Psoas muscle (tissue), 8 donors: ENCODE results near the gene SDCBP2. TPM values are rescaled to one million over a fixed set of nuclear protein-coding genes. Genes with fewer than 3 reads are reported as not detected.

Experiments used
- ATAC-seq, 4 donors: fragments of 200-7000 bp; cut with Tn5 transposase; one replicate each; pipeline ENCODE4 v1.9.1; 2020; ENCODE audit warnings: moderate library complexity in 3 of 4, mild to moderate bottlenecking in 2 of 4
- DNase-seq, 2 donors: peaks; one replicate each; pipeline ENCODE4 v3.0.0-alpha.2; 2020
- H3K27ac ChIP-seq: fragments of 200-600 bp; one replicate; pipeline ENCODE4 v1.8.0; 2022
- H3K27me3 ChIP-seq, 3 donors: fragments of 200-600 bp in 1 of 3; one replicate each; pipeline versions ENCODE4 v1.6.1 to v1.8.0; 2013 to 2022; ENCODE audit warnings: low read length in 2 of 3, mild to moderate bottlenecking in 2 of 3, moderate library complexity in 1 of 3; ENCODE audit not compliant: insufficient read depth in 3 of 3
- H3K36me3 ChIP-seq, 2 donors: fragments of 200-600 bp in 1 of 2; one replicate each; pipeline versions ENCODE4 v1.6.1 to v1.8.0; 2013 to 2022; ENCODE audit warnings: low read depth in 1 of 2, mild to moderate bottlenecking in 1 of 2, moderate library complexity in 1 of 2; ENCODE audit not compliant: insufficient read depth in 1 of 2
- H3K4me1 ChIP-seq: fragments of 200-600 bp; one replicate; pipeline ENCODE4 v1.8.0; 2022
- H3K4me3 ChIP-seq: fragments of 200-600 bp; one replicate; pipeline ENCODE4 v1.8.0; 2022; ENCODE audit warnings: mild to moderate bottlenecking
- H3K9me3 ChIP-seq: fragments of 200-600 bp; one replicate; pipeline ENCODE4 v1.8.0; 2022
- WGBS, 3 donors: extraction: QIAGEN DNeasy Blood & Tissue Kit; methylation state at CpG; one replicate each; pipeline versions ENCODE4 v1.1.6 to v1.1.7; 2013; 5-methylcytosine and 5-hydroxymethylcytosine counted together
- intact Hi-C, 2 donors: fragments of 100-400 bp; cut with DNase I; formaldehyde crosslinking; loops; one replicate each; pipeline versions ENCODE4 v1.11.0 to v1.14.2; 2022
- polyA plus RNA-seq, 3 donors: library from polyadenylated mRNA; stranded (reverse); fragments of 200-250 nt; gene quantifications; one replicate each; pipeline ENCODE4 v1.2.3, GENCODE V29; 2013
- total RNA-seq, 4 donors: library from RNA; stranded (reverse); fragmentation: NEBNext Ultra II Directional in 2 of 4; extraction: Animal tissue kit (Norgen Biotek cat#: 25700) in 2 of 4; gene quantifications; one replicate each; pipeline versions ENCODE4 v1.2.1 to v1.2.4, GENCODE V29; 2021 to 2023
- TF ChIP-seq, protein P1 (sequence below): fragments of 200-600 bp; IDR thresholded peaks from one replicate; pipeline ENCODE4 v1.8.0; 2022; ENCODE audit warnings: antibody characterized with exemption
- donor health status: healthy with polysubstance abuse.
- donor health status: DM: no; HTN: no; CAD: no; lungs with moderate emphysema.
- donor health status: Bipolar disorder and iron deficiency.
- donor health status: healthy.
- donor health status: DM: yes; HTN: yes; CAD: no.
- donor health status: DM: no; HTN: no; CAD: no.
- donor health status: DM: no; HTN: no; CAD: no.
- donor health status: DM: yes; HTN: yes; CAD: no.

The SDCBP2 gene
- total and polyA plus RNA-seq, 7 donors: 1.6 to 10.5 (median 2.0) TPM

- 23 to 36% (median 33%) methylated on average over 5 of the region's 5 CpGs for WGBS, 3 donors
- H3K4me1 ChIP-seq: peaks cover 14% of the 10 kb centered on the region
- peak overlapping the region; percentile 55 for H3K27ac ChIP-seq
- no peaks in the 10 kb centered on the region for H3K36me3 ChIP-seq
- DNase-seq (peak in 1 of 2 donors; percentile 78), ATAC-seq (peak; percentile 86 to 96 (median 92))
- TF ChIP-seq, protein P1, sequence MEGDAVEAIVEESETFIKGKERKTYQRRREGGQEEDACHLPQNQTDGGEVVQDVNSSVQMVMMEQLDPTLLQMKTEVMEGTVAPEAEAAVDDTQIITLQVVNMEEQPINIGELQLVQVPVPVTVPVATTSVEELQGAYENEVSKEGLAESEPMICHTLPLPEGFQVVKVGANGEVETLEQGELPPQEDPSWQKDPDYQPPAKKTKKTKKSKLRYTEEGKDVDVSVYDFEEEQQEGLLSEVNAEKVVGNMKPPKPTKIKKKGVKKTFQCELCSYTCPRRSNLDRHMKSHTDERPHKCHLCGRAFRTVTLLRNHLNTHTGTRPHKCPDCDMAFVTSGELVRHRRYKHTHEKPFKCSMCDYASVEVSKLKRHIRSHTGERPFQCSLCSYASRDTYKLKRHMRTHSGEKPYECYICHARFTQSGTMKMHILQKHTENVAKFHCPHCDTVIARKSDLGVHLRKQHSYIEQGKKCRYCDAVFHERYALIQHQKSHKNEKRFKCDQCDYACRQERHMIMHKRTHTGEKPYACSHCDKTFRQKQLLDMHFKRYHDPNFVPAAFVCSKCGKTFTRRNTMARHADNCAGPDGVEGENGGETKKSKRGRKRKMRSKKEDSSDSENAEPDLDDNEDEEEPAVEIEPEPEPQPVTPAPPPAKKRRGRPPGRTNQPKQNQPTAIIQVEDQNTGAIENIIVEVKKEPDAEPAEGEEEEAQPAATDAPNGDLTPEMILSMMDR: no peak
- H3K27me3 ChIP-seq: no peaks in the 10 kb centered on the region
- no peaks in the 10 kb centered on the region for H3K9me3 ChIP-seq
- H3K4me3 ChIP-seq: no peak overlapping the region
- intact Hi-C loops: no loop called here
Observed at GRCh38 chr20:1291191-1291741, 37.7 kb downstream of the SDCBP2 start.

DNA sequence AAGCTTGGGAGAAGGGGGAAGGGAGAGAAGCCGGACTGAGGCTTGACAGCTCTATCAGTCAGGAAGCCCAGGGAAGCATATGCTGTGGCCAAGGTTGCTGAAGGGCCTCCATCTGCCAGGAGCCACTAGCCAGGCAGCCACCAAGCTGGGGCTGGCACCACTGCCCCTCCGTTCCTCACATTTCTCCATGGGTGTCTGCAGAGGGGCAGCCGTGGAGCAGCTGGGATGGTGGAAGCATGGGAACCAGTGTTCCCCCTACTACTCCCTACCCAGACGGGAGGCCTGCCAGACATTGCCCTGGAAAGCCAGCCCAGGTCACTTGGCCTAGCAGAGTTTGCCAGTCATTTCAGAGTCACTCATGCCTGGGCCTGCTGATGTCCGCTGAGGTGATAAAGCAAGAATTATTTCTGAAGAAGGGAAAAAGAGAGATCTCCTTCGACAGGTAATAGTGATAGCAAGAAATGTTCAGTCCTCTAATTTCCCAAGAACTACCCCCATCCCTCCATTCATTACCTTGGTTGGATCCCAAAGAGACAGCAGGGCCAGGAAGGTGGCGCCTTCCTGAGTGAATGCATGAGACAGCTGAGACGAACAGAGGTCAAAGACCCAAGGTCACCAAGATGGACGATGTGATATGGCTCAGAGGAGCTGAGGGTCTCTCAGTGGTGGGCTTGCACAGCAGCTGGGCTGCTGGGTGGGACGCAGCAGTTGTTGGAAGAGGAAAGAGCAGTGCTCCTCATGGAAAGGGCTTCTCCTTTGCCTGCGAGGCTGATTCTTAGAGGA is 41.0 kb downstream of the SDCBP2 start:
- TF ChIP-seq, protein P1: no peak
- ATAC-seq (no peak), DNase-seq (no peak)
- intact Hi-C loops: no loop called here
- H3K36me3 ChIP-seq: no peaks in the 10 kb centered on the region
- H3K27me3 ChIP-seq: no peaks in the 10 kb centered on the region
- WGBS, 3 donors: 48 to 66% (median 61%) methylated on average over 11 of the region's 11 CpGs
- no peak overlapping the region for H3K27ac ChIP-seq
- no peaks in the 10 kb centered on the region for H3K9me3 ChIP-seq
- peaks cover 14% of the 10 kb centered on the region for H3K4me1 ChIP-seq
- H3K4me3 ChIP-seq: no peak overlapping the region

- ATAC-seq (no peak), DNase-seq (no peak)
- TF ChIP-seq, protein P1: no peak
- H3K27me3 ChIP-seq: no peaks in the 10 kb centered on the region
- H3K4me1 ChIP-seq: peaks cover 14% of the 10 kb centered on the region
- no peak overlapping the region for H3K4me3 ChIP-seq
- H3K9me3 ChIP-seq: no peaks in the 10 kb centered on the region
- 91 to 97% (median 96%) methylated on average over 1 of the region's 1 CpG for WGBS, 3 donors
- no peak overlapping the region for H3K27ac ChIP-seq
- no peaks in the 10 kb centered on the region for H3K36me3 ChIP-seq
- intact Hi-C loops: no loop called here
Observed at GRCh38 chr20:1287306-1287705, 41.6 kb downstream of the SDCBP2 start.

DNA sequence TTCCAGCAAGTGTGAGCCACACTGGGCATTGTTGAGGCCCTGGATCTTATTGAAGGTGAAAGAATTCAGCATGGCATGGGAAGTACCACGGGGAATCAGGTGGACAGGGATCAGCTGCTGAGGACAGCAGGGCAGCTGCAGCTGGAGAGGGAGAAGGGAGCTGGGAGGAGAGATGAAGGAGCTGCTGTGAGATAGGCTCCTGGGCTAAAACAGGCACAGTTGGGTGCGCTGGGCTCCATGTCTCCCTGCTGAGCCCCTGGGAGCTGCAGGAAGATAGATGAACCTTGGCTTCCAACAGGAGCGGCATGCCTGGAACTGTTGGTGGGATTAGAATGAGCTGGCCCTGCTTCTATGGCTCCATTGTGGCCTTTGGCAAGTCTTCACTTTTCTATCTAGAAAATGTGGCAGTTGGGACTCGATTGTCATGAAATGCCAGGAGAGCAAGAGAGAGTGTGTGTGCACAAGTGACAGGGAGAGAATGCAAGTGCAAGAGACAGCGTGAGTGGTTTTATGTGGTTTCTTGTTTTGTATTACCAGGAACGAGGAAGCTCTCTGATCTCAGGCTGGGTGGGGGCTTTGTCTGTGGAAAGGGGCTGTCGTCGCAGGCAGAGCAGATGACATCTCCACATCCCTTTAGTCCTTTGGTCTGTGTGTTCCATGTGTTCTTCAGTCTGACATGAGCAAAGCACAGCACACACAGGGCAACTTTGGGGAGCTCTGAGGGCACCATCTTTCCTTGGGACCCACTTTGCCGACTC is 42.5 kb downstream of the SDCBP2 start:
- 66 to 79% (median 77%) methylated on average over 9 of the region's 9 CpGs for WGBS, 3 donors

More for the DNA sequence above, 42.5 kb downstream of the SDCBP2 start:
- Histone ChIP-seq H3K4me1 (peaks cover 8% of the 10 kb centered on the region), H3K27ac (no peak overlapping the region), H3K36me3 (no peaks in the 10 kb centered on the region), H3K27me3 (no peaks in the 10 kb centered on the region), H3K9me3 (no peaks in the 10 kb centered on the region), H3K4me3 (no peak overlapping the region)
- intact Hi-C loops: no loop called here
- TF ChIP-seq, protein P1: no peak
- DNase-seq: no peak
- no peak for ATAC-seq
